Central memory CD8-positive, alpha-beta T cell (primary cell): ENCODE data around the gene NRG3.

ENCODE experiments used
- ATAC-seq: fragments of 150-1000 bp; cut with Tn5 transposase; replicated peaks from 2 replicates; pipeline ENCODE4 v1.10.0; 2022; ENCODE audit warnings: mild to moderate bottlenecking, moderate FRiP score, moderate number of reproducible peaks; ENCODE audit not compliant: poor library complexity, severe bottlenecking; ENCODE audit errors: extremely low read depth
- DNase-seq, 2 donors: peaks; one replicate each; pipeline ENCODE4 v3.0.0; 2021; ENCODE audit warnings: low spot score in 2 of 2
- H3K27ac Mint-ChIP-seq: one replicate; pipeline ENCODE4 v1.8.0; 2022; ENCODE audit warnings: low read depth, mild to moderate bottlenecking, moderate library complexity, mixed read lengths
- H3K27me3 Mint-ChIP-seq: one replicate; pipeline ENCODE4 v1.8.0; 2022; ENCODE audit warnings: mixed read lengths
- H3K36me3 Mint-ChIP-seq: one replicate; pipeline ENCODE4 v1.8.0; 2022; ENCODE audit warnings: mild to moderate bottlenecking, moderate library complexity, mixed read lengths; ENCODE audit not compliant: insufficient read depth
- H3K4me1 Mint-ChIP-seq: one replicate; pipeline ENCODE4 v1.8.0; 2022; ENCODE audit warnings: mixed read lengths
- H3K4me3 Mint-ChIP-seq: one replicate; pipeline ENCODE4 v1.8.0; 2022; ENCODE audit warnings: mild to moderate bottlenecking, moderate library complexity, mixed read lengths
- H3K9me3 Mint-ChIP-seq: one replicate; pipeline ENCODE4 v1.8.0; 2022; ENCODE audit warnings: mixed read lengths

The NRG3 gene

GRCh38 chr10:82251222-82251906 is 376.4 kb downstream of the NRG3 start:
- Mint-ChIP-seq H3K4me1 (no peaks in the 10 kb centered on the region), H3K36me3 (no peaks in the 10 kb centered on the region), H3K27ac (no peak overlapping the region), H3K4me3 (no peak overlapping the region), H3K9me3 (peaks cover 31% of the 10 kb centered on the region), H3K27me3 (no peaks in the 10 kb centered on the region)
- ATAC-seq, result no peak
- DNase-seq, result no peak

- no peaks in the 10 kb centered on the region for H3K36me3 Mint-ChIP-seq
- no peaks in the 10 kb centered on the region for H3K4me1 Mint-ChIP-seq
- H3K27ac Mint-ChIP-seq, result no peak overlapping the region
- no peak overlapping the region for H3K4me3 Mint-ChIP-seq
- no peak for ATAC-seq
- no peak for DNase-seq
- no peaks in the 10 kb centered on the region for H3K27me3 Mint-ChIP-seq
- peaks cover 36% of the 10 kb centered on the region for H3K9me3 Mint-ChIP-seq
These were observed 377.1 kb downstream of the NRG3 start for GRCh38 chr10:82252081-82252480.

- no peak for ATAC-seq
- Mint-ChIP-seq H3K4me1 (no peaks in the 10 kb centered on the region), H3K27ac (no peak overlapping the region), H3K9me3 (peaks cover 25% of the 10 kb centered on the region), H3K4me3 (no peak overlapping the region), H3K27me3 (no peaks in the 10 kb centered on the region), H3K36me3 (no peaks in the 10 kb centered on the region)
- no peak for DNase-seq
These were observed 379.2 kb downstream of the NRG3 start for GRCh38 chr10:82254237-82254636.

- Mint-ChIP-seq H3K36me3 (no peaks in the 10 kb centered on the region), H3K4me3 (no peak overlapping the region), H3K27me3 (no peaks in the 10 kb centered on the region), H3K4me1 (no peaks in the 10 kb centered on the region), H3K9me3 (peaks cover 21% of the 10 kb centered on the region), H3K27ac (no peak overlapping the region)
- ATAC-seq (no peak), DNase-seq (no peak)
These were observed 381.3 kb downstream of the NRG3 start for GRCh38 chr10:82256275-82256674.

DNA sequence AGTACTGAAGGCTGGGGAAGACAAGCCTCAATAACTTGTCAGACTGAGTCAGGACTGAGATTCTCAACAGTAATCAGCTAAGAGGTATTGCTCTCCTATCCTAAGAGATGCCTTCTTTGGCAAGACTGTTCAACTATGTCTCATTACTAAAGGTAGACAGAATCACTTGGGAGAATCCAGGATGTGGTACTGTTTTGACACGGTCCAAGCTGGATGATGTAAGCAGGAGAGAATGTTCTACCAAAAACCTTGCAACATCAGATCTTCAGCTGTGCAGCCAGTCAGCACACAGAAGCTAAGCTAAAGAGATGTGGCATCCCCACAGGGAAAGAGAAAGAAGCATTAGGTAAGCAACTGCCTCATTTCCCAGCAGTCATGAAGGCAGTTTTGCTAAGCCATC is 391.4 kb downstream of the NRG3 start:
- no peak overlapping the region for H3K27ac Mint-ChIP-seq
- DNase-seq (no peak), ATAC-seq (no peak)
- no peak overlapping the region for H3K4me3 Mint-ChIP-seq
- H3K9me3 Mint-ChIP-seq, result peaks cover 36% of the 10 kb centered on the region
- H3K27me3 Mint-ChIP-seq, result no peaks in the 10 kb centered on the region
- H3K36me3 Mint-ChIP-seq, result no peaks in the 10 kb centered on the region
- no peaks in the 10 kb centered on the region for H3K4me1 Mint-ChIP-seq

- Mint-ChIP-seq H3K4me1 (no peaks in the 10 kb centered on the region), H3K27me3 (no peaks in the 10 kb centered on the region), H3K9me3 (peaks cover 39% of the 10 kb centered on the region), H3K36me3 (no peaks in the 10 kb centered on the region), H3K4me3 (no peak overlapping the region), H3K27ac (no peak overlapping the region)
- ATAC-seq, result no peak
- DNase-seq, result no peak
These were observed 392.0 kb downstream of the NRG3 start for GRCh38 chr10:82267014-82267413.

- no peaks in the 10 kb centered on the region for H3K27me3 Mint-ChIP-seq
- no peaks in the 10 kb centered on the region for H3K4me1 Mint-ChIP-seq
- no peak for DNase-seq
- H3K9me3 Mint-ChIP-seq, result peaks cover 43% of the 10 kb centered on the region
- ATAC-seq, result no peak
- no peaks in the 10 kb centered on the region for H3K36me3 Mint-ChIP-seq
- no peak overlapping the region for H3K4me3 Mint-ChIP-seq
- H3K27ac Mint-ChIP-seq, result no peak overlapping the region
These were observed 392.5 kb downstream of the NRG3 start for GRCh38 chr10:82267465-82267864.

DNA sequence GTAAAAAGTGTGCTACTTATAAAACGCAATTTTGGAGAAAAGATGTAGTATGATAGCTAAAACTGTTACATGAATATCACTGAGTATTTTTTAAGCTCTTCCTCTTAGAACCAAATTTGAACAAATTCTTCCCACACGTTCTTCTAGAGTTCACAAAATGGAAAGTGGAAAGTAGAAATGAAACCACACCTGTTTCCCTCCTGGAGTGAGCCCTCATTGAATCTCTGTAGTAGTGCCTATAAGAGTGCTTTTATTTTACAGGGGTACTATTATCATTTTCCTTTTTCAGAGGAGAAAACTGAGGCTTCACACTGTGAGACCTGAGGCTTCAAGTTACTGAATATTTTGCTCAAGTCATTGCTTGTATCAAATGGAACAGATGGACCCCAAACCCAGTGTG is 393.0 kb downstream of the NRG3 start:
- Mint-ChIP-seq H3K36me3 (no peaks in the 10 kb centered on the region), H3K9me3 (peaks cover 46% of the 10 kb centered on the region), H3K4me3 (no peak overlapping the region), H3K27me3 (no peaks in the 10 kb centered on the region), H3K4me1 (no peaks in the 10 kb centered on the region), H3K27ac (no peak overlapping the region)
- DNase-seq (no peak), ATAC-seq (no peak)

- Mint-ChIP-seq H3K4me1 (no peaks in the 10 kb centered on the region), H3K4me3 (no peak overlapping the region), H3K36me3 (no peaks in the 10 kb centered on the region), H3K27ac (no peak overlapping the region), H3K27me3 (no peaks in the 10 kb centered on the region), H3K9me3 (peaks cover 11% of the 10 kb centered on the region)
- ATAC-seq, result no peak
- no peak for DNase-seq
These were observed 402.6 kb downstream of the NRG3 start for GRCh38 chr10:82277591-82277990.

- H3K9me3 Mint-ChIP-seq, result peaks cover 5% of the 10 kb centered on the region
- DNase-seq (no peak), ATAC-seq (no peak)
- no peaks in the 10 kb centered on the region for H3K36me3 Mint-ChIP-seq
- no peaks in the 10 kb centered on the region for H3K4me1 Mint-ChIP-seq
- H3K27ac Mint-ChIP-seq, result no peak overlapping the region
- no peaks in the 10 kb centered on the region for H3K27me3 Mint-ChIP-seq
- H3K4me3 Mint-ChIP-seq, result no peak overlapping the region
These were observed 403.6 kb downstream of the NRG3 start for GRCh38 chr10:82278401-82279182.

DNA sequence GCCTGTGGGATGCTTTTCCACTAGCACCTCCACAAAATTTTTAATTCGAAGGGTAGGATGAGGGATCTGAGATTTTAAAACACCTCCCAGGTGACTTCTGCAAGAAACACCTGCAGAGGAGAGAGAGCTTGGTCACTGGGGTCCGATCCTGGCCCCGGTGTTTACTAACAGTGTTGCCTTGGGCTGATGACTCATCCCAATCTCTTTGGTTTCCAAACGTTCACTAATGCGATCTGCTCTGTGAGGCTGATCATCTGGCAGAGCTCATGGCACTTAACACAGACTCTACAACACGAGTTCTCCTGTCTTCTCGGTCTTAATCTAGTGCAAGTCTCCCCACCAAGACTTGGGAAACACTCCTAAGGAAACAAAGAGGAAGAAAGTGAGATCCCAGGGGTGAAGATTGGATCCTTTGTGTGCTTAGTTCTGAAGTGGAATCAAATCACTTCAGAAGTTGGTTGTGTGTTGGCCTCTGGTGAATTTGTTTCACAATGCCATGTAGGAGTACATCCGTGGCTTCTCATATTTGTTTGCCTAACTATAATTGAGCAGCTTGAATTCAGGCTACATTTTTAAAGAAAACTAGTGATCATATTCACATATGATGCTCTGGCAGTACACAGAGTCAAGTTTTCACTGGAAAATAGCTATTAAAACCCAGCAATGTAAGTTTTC is 407.9 kb downstream of the NRG3 start:
- Mint-ChIP-seq H3K27ac (no peak overlapping the region), H3K36me3 (no peaks in the 10 kb centered on the region), H3K4me3 (no peak overlapping the region), H3K9me3 (peaks cover 9% of the 10 kb centered on the region), H3K4me1 (no peaks in the 10 kb centered on the region), H3K27me3 (no peaks in the 10 kb centered on the region)
- DNase-seq (no peak), ATAC-seq (no peak)

GRCh38 chr10:82284180-82284579 is 409.2 kb downstream of the NRG3 start:
- Mint-ChIP-seq H3K27me3 (no peaks in the 10 kb centered on the region), H3K9me3 (peaks cover 8% of the 10 kb centered on the region), H3K36me3 (no peaks in the 10 kb centered on the region), H3K4me1 (no peaks in the 10 kb centered on the region), H3K27ac (no peak overlapping the region), H3K4me3 (no peak overlapping the region)
- DNase-seq, result no peak
- ATAC-seq, result no peak

DNA sequence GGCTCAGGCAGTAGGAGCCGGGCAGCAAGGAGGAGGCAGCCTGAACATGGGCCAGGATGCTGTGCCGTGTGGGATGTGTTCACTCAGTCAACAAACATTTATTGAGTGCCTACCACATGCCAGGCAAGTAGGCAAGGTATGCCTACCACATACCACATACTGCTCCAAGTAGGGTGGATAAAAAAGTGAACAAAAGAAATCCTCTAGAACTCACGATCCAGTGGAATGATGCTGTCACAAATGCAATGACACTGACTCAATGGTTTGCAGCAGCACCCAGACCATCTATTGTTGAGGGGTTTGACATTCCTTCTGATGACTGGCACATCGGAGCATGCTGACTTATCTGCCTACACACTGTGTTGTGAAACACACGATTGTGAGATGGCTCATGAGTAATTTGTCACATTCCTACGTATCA is 413.5 kb downstream of the NRG3 start:
- Mint-ChIP-seq H3K27ac (no peak overlapping the region), H3K4me3 (no peak overlapping the region), H3K9me3 (peaks cover 9% of the 10 kb centered on the region), H3K36me3 (no peaks in the 10 kb centered on the region), H3K27me3 (no peaks in the 10 kb centered on the region), H3K4me1 (no peaks in the 10 kb centered on the region)
- no peak for DNase-seq
- ATAC-seq, result no peak
